AG04449 (cell line): ENCODE measurements around the gene MAP4K1.

Source experiments
- CTCF ChIA-PET: fragments of 350-600 bp; formaldehyde crosslinking; extraction: SDS; loops from one replicate; lab custom pipeline; 2021; ENCODE audit warnings: antibody characterized with exemption; lab: Yijun Ruan, JAX
- POLR2A ChIA-PET: fragments of 400-600, 350-600 bp; formaldehyde crosslinking; extraction: SDS; loops from one replicate; lab custom pipeline; 2020; ENCODE audit warnings: antibody characterized with exemption, inconsistent platforms; lab: Yijun Ruan, JAX
- DNase-seq: peaks from one replicate; pipeline ENCODE4 v3.0.0-alpha.2; 2010; ENCODE audit warnings: low read depth, low spot score
- H3K4me3 ChIP-seq: 2 replicates; pipeline ENCODE4 v1.5.1; 2011; ENCODE audit warnings: low read depth, mild to moderate bottlenecking, control low read depth, low read length
- CTCF ChIP-seq: IDR thresholded peaks from one replicate; pipeline ENCODE4 v1.5.1; 2011; ENCODE audit warnings: mild to moderate bottlenecking, moderate library complexity, low read length, control low read depth, inconsistent platforms; ENCODE audit not compliant: insufficient read depth; ENCODE audit errors: missing control alignments

The MAP4K1 gene

GRCh38 chr19:38551450-38551813 lies 66.3 kb downstream of the MAP4K1 start:
- no peak for TF ChIP-seq CTCF
- DNase-seq = no peak
- POLR2A ChIA-PET = interaction anchor here (0.6 kb wide), 1 partner anchor 362 kb away, joined by 3 read pairs; no protein-coding TSS in a partner anchor
- CTCF ChIA-PET = no interaction called here
- no peak overlapping the region for H3K4me3 ChIP-seq

DNA sequence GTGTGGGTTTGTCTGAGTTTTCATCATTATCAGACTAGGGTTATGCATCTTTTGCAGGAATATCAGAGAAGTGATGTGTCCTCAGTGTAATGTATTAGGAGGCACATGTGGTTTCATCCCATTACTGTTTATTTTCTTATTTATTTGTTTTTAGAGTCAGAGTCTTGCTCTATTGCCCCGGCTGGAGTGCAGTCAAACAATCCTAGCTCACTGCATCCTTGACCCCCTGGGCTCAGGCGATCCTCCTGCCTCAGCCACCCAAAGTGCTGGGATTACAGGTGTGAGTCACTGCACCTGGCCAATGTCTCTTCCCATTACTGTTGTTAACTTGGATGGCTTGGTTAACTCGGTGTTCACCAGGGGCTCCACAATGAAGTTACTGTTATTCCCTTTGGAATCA lies 67.4 kb downstream of the MAP4K1 start:
- no peak for TF ChIP-seq CTCF
- no peak overlapping the region for H3K4me3 ChIP-seq
- ChIA-PET CTCF (no interaction called here), POLR2A (no interaction called here)
- DNase-seq = no peak

- CTCF ChIA-PET = no interaction called here
- no peak overlapping the region for H3K4me3 ChIP-seq
Observed at GRCh38 chr19:38549942-38550341, 67.8 kb downstream of the MAP4K1 start.

GRCh38 chr19:38549061-38549460 lies 68.7 kb downstream of the MAP4K1 start:
- ChIA-PET CTCF (no interaction called here), POLR2A (no interaction called here)

More at GRCh38 chr19:38549942-38550341, 67.8 kb downstream of the MAP4K1 start:
- no peak for TF ChIP-seq CTCF
- DNase-seq = no peak
- POLR2A ChIA-PET = no interaction called here

GRCh38 chr19:38547421-38547820 lies 70.3 kb downstream of the MAP4K1 start:
- POLR2A ChIA-PET = no interaction called here
- no peak overlapping the region for H3K4me3 ChIP-seq
- CTCF ChIA-PET = interaction anchor here (1.2 to 2.3 kb wide), 2 partner anchors 32 to 87 kb away, joined by 3 to 8 read pairs; no protein-coding TSS in a partner anchor
- DNase-seq = no peak
- no peak for TF ChIP-seq CTCF

More at GRCh38 chr19:38549061-38549460, 68.7 kb downstream of the MAP4K1 start:
- TF ChIP-seq CTCF = no peak
- H3K4me3 ChIP-seq = no peak overlapping the region
- DNase-seq = no peak

DNA sequence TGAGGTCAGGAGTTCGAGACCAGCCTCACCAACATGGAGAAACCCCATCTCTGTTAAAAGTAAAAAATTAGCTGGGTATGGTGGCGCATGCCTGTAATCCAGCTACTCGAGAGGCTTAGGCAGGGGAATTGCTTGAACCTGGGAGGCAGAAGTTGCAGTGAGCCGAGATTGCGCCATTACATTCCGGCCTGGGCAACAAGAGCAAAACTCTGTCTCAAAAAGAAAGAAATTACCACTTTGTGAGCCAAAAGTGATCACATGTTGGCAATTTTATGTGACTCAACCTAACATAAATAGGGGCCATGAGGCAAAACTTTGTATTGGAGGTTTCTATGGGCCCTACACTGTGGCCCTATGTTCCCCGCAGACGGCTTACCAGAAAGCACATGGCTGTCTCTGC lies 72.2 kb downstream of the MAP4K1 start:
- H3K4me3 ChIP-seq = no peak overlapping the region
- DNase-seq = peak; percentile 2
- CTCF ChIA-PET = interaction anchor here (1.0 to 2.5 kb wide), 13 partner anchors 13 to 388 kb away, joined by 3 to 13 read pairs (median 5); partner anchors contain the start of genes EIF3K, MAP4K1, MRPS12 and SARS2
- no peak for TF ChIP-seq CTCF
- POLR2A ChIA-PET = no interaction called here
